Stimulated activated CD4-positive, alpha-beta T cell treated with anti-CD3 and anti-CD28 coated beads, Interleukin-1b, Interleukin-23, amount 100 ng/mL, for 4 hours (primary cell): ENCODE results near the gene CRHR1.

Experiments
- DNase-seq, 2 donors: peaks; one replicate each; pipeline ENCODE4 v3.0.0-alpha.2; 2020; ENCODE audit warnings: low read depth in 2 of 2

Gene CRHR1

GRCh38 chr17:45823598-45823997, 39.5 kb downstream of the CRHR1 start:
- DNase-seq, result no peak

- no peak for DNase-seq
Observed at GRCh38 chr17:45824475-45824874, 40.4 kb downstream of the CRHR1 start.

GRCh38 chr17:45824901-45825492, 40.9 kb downstream of the CRHR1 start:
- no peak for DNase-seq

GRCh38 chr17:45825792-45826191, 41.7 kb downstream of the CRHR1 start:
- no peak for DNase-seq

GRCh38 chr17:45826919-45827588, 42.9 kb downstream of the CRHR1 start:
- DNase-seq, result no peak

GRCh38 chr17:45828171-45828570, 44.1 kb downstream of the CRHR1 start:
- DNase-seq, result no peak

GRCh38 chr17:45828582-45829133, 44.5 kb downstream of the CRHR1 start:
- DNase-seq, result no peak

GRCh38 chr17:45833920-45834319, 49.8 kb downstream of the CRHR1 start:
- DNase-seq, result no peak

- no peak for DNase-seq
Observed at GRCh38 chr17:45834471-45835396, 50.6 kb downstream of the CRHR1 start.

GRCh38 chr17:45835481-45835880, 51.4 kb downstream of the CRHR1 start:
- no peak for DNase-seq

- no peak for DNase-seq
Observed at GRCh38 chr17:45836047-45837044, 52.2 kb downstream of the CRHR1 start.

GRCh38 chr17:45837187-45837586, 53.1 kb downstream of the CRHR1 start:
- DNase-seq, result no peak

- DNase-seq, result no peak
Observed at GRCh38 chr17:45837603-45838002, 53.5 kb downstream of the CRHR1 start.

GRCh38 chr17:45838751-45839295, 54.7 kb downstream of the CRHR1 start:
- DNase-seq, result no peak

- no peak for DNase-seq
Observed at GRCh38 chr17:45839442-45839841, 55.3 kb downstream of the CRHR1 start.

- no peak for DNase-seq
Observed at GRCh38 chr17:45841186-45841585, 57.1 kb downstream of the CRHR1 start.

- no peak for DNase-seq
Observed at GRCh38 chr17:45841883-45842525, 57.9 kb downstream of the CRHR1 start.

- no peak for DNase-seq
Observed at GRCh38 chr17:45843722-45844121, 59.6 kb downstream of the CRHR1 start.

- DNase-seq, result no peak
Observed at GRCh38 chr17:45844695-45845375, 60.7 kb downstream of the CRHR1 start, which contains the start of gene SPPL2C. Gene SPPL2C (plus strand): TSS chr17:45844881. CDS start chr17:45844907, 26 bp downstream.
